Measurements from ENCODE around the gene GTPBP1. TPM values are rescaled to one million over a fixed set of nuclear protein-coding genes. Genes with fewer than 3 reads are reported as not detected.

The GTPBP1 gene
- total RNA-seq, 2 donors from 2014 or later = 29.8 to 34.3 TPM

DNA sequence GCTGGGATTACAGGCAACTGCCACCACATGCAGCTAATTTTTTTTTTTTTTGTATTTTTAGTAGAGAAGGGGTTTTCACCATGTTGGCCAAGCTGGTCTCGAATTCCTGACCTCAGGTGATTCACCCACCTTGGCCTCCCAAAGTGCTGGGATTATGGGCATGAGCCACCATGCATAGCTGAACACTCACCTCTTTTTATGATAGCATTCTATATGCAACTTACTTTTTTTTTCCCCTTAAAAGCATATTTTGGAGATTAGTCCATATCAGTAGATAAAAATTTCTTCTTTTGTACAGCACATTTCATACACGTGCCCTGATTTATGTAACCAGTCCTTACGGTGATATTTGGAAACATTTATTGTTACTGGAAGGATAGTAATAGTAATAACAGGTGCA lies 14.6 kb downstream of the GTPBP1 start:
- intact Hi-C loops (cut with DNase I) = no loop called here
- no peak for DNase-seq (ENCODE audit: low spot score)

DNA sequence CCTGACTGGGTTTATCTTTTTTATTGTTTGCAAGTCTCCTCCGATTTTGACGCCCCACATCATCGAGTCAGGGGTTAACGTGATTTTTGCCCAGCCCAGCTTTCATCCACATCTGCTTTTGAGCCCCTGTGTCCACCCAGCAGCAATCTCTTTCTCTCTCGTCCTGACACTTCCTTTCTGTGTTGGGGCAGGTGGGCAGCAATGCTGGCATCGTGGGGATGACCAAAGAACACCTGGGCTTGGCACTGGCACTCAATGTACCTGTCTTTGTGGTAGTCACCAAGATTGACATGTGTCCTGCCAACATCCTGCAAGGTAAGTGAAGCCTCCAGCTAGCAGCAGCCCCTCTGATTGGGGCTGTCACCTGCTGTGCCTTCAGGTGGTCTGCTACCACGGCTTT lies 15.8 kb downstream of the GTPBP1 start:
- DNase-seq (ENCODE audit: low spot score) = no peak
- intact Hi-C loops (cut with DNase I) = no loop called here

DNA sequence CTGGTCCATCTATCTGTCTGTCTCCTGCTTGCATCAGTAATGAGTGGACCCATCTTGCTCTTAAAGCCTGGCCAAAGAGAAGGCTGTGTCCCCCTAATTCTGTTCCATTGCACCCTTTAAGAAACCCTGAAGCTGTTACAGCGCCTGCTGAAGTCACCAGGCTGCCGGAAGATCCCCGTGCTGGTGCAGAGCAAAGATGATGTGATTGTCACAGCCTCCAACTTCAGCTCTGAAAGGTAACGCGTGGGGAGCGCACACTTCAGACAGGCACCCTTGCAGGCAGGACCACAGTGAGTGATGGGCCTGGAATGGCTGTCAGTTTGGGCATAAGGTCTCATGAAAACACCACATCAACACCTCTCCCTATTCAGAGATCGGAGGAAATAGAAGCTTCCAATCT lies 18.4 kb downstream of the GTPBP1 start:
- no peak for DNase-seq (ENCODE audit: low spot score)
- intact Hi-C loops (cut with DNase I) = no loop called here

DNA sequence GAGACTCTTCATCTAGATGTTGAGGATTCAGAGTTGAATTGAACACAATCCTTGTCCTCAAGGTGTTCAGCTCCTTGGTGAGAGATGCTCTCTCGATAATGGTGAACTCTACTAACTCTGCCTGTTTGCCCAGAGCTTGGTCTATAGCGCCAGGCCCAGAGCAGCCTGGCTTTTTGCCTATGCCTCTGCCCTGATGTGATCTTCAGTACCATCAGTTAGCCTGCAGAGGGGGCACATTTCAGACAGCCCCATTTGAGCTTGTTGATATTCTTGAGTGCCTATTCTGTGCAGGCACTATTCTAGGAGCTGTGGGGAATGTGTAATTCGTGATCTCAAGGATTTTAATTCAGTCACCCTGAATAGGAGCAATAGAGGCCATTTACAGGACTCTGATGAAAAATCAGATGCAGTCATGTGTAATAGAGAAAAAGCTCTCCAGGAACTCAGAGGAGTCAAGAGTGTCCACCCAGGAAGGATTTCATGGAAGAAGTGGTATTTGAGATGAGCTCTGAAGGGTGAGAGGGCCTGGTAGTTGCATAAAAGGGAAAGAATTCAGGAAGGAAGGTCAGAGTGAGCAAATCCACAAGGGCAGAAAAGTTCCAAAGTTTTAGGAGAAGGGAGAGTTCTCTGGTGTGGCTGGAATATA lies 19.3 kb downstream of the GTPBP1 start:
- intact Hi-C loops (cut with DNase I) = no loop called here
- DNase-seq (ENCODE audit: low spot score) = no peak

DNA sequence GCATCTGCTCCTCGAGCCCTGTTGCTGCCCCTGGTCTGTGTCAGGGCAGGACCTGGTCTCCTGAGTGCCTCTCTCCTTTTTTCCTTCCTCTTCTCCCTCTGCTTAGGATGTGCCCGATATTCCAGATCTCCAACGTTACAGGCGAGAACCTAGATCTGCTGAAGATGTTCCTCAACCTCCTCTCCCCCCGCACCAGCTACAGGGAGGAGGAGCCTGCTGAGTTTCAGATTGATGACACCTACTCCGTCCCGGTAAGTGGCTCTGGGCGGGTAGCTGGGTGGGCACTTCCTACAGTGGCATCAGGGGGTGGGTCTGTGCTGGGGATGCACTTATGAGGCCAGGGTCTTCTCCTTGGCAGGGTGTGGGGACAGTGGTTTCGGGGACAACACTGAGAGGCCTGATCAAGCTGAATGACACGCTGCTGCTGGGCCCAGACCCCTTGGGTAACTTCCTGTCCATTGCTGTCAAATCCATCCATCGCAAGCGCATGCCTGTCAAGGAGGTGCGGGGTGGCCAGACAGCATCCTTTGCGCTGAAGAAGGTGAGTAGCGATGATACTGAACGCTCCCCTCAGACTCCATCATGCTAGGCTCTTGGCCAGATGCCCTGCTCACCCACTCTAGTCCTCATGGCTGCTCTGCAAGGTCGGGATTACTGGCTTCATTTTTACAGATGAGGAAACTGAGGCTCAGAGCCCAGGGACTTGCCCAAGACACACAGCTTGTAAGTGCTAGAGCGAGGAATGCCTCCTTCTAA lies 20.3 kb downstream of the GTPBP1 start:
- intact Hi-C loops (cut with DNase I) = no loop called here
- DNase-seq (ENCODE audit: low spot score) = no peak

DNA sequence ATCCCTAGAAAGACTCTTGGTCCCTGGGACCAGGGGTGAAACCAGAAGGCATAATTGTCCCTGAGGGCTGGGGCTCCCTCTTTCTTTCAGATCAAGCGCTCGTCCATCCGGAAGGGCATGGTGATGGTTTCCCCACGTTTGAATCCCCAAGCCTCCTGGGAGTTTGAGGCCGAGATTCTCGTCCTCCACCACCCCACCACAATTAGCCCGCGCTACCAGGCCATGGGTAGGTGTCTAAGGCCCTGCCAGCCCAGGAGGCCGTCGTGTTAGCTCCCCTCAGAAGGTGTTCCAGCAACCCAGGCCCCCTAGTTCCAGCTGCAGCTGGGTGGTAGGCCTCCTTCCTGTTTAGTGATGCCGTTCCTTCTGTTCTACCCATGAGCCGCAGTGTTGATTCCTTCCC lies 21.4 kb downstream of the GTPBP1 start:
- intact Hi-C loops (cut with DNase I) = no loop called here
- DNase-seq (ENCODE audit: low spot score) = no peak

DNA sequence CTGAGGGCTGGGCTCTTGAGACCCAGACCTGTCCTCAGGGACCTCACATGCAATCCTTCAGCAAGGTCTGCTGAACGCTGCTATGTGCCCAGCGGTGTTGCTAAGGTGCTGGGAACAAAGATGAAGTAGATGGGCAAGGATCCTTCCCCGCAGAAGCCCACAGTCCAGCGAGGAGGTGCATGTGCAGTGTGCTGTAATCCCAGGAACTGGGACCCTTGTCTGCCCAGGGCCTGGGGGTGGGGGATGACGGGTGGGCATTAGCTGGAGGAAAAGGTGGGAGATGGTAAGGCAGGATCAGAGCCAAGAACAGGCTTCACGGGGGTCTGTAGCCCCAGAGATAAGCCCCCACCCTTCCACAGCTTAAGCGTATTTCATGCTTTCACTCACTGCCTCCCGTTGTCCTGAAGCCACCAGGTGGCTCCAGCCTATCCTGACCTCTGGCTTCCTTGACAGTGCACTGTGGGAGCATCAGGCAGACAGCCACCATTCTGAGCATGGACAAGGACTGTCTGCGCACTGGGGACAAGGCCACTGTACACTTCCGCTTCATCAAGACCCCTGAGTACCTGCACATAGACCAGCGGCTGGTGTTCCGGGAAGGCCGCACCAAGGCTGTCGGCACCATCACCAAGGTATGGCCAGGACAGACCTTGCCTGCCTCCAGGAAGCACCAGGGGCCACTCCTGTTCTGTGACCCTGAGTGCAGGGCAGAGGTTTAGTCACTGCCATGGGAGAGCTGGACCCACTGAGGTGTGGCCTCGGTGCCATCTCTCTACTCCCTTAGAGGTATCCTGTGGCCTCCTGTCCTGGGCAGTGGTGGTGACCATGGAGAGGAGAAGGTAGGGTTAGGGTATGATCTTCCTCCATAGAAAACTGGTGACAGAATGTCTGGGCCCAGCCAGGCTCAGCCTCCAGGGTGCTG lies 22.0 kb downstream of the GTPBP1 start:
- intact Hi-C loops (cut with DNase I) = no loop called here
- DNase-seq (ENCODE audit: low spot score) = no peak

DNA sequence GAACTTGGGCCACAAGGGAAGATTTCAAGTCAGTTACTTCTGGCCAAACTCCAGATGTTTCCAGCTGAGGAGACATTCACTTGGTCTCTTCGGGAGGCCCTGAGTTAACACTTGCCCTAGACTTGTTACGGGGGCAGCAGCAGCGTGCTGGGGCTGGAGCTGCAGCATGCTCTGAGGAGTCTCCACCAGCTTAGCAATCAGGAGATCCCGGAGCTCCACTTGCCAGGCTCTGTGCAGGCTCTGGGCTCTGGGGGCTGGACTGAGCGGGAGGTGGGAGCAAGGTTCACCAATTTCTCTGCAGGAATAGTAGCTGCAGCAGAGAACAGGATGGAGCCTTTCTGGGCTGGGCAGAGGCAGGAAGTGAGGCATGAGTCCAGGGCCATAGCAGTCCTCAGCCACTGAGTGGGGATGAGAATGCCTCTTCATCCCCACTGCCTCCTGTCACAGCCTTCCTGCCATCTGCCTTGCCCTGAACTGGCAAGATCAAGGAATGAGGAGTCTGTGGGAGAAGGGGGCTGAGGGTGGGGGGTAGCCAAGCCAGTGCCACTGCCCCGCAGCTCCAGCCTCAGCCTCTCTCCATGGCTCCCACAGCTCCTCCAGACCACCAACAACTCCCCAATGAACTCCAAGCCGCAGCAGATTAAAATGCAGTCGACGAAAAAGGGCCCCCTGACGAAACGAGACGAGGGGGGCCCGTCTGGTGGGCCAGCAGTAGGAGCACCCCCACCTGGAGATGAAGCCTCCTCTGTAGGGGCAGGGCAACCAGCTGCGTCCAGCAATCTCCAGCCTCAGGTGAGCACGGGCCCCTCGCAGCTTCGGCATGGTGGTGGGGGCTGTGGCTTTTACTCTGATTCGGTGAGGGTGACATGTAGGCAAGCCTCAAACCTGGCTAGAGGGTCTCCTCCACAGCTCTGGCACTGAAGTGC lies 23.4 kb downstream of the GTPBP1 start:
- peak; percentile 57 for DNase-seq (ENCODE audit: low spot score)
- intact Hi-C loops (cut with DNase I) = no loop called here

DNA sequence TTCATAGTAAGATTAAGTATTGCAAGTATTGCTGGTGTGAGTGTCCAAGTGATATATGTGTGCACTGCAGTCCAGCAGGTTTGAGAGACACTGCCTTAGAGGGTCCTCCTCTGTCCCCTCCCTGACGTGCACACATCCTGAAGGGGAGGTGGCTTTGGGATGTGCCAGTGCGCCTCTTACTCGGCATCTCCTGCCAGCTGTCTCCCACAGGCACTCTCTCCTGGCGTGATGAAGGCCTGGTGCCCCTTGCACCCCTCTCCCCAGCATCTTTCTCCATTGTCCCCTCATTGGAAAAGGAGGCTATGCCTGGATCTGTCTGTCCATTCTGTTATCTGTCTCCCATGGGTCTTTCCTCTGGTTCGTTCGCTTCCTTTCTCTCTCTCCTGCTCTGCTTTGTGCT lies 24.2 kb downstream of the GTPBP1 start:
- no peak for DNase-seq (ENCODE audit: low spot score)
- intact Hi-C loops (cut with DNase I) = no loop called here

DNA sequence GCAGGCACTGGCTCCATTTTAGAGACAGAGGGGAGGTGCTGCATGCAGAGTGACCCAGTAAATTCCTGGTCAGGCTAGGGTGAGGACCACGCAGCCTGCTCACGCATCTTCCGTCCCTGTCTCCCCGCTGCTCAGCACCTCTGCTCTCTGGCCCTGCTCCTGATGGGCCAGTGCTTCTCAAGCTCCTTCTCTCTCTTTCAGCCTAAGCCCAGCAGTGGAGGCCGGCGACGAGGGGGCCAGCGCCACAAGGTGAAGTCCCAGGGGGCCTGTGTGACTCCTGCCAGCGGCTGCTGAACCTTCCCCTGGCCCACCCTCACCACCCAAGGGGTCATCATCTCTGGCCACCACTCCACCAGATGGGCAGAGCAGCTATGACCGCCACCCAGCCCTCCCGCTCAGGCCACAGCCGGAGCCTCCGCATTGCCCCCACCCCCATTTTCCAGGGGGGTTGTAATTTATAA lies 24.7 kb downstream of the GTPBP1 start:
- DNase-seq (ENCODE audit: low spot score) = peak; percentile 65

DNA sequence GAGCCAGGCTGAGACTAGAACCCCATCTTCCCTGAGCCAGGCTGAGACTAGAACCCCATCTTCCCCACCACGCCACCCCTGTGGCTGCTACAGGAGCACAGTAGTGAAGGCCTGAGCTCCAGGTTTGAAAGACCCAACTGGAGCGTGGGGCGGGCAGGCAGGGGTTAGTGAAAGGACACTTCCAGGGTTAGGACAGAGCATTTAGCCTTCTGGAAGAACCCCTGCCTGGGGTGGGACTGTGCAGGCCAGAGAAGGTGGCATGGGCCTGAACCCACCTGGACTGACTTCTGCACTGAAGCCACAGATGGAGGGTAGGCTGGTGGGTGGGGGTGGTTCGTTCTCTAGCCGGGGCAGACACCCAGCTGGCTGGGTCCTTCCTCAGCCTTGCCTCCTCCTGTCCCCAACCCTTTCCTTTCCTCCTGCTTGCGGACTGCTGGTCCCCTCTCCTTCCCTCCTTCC lies 26.0 kb downstream of the GTPBP1 start:
- peak; percentile 45 for DNase-seq (ENCODE audit: low spot score)
- intact Hi-C loops (cut with DNase I) = no loop called here

More for the DNA sequence above, 24.7 kb downstream of the GTPBP1 start:
- intact Hi-C loops (cut with DNase I) = no loop called here

DNA sequence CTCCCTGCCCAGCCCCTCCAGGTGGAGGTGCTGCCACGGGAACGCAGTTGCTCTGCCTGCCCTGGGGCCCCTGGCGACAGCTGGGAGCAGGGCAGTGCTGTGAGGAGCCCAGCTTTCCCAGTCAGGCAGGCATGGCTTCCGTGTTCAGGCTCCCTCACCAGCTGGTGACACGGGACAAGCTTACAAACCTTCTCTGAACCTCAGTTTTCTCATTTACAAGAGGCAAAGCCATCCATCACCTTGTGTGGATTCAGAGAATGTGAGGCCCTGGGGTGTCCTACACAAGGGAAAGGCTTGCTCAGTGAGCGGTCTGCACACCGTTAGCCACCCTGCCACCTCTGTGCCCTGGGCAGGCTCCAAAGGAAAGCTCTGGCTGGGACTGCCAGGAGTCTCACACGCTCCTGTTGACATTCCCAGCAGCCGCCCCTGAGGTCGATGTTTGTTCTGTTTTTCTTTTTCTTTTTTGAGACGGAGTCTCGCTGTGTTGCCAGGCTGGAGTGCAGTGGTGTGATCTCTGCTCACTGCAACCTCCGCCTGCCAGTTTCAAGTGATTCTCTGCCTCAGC lies 26.6 kb downstream of the GTPBP1 start:
- intact Hi-C loops (cut with DNase I) = no loop called here
- DNase-seq (ENCODE audit: low spot score) = peak; percentile 74

DNA sequence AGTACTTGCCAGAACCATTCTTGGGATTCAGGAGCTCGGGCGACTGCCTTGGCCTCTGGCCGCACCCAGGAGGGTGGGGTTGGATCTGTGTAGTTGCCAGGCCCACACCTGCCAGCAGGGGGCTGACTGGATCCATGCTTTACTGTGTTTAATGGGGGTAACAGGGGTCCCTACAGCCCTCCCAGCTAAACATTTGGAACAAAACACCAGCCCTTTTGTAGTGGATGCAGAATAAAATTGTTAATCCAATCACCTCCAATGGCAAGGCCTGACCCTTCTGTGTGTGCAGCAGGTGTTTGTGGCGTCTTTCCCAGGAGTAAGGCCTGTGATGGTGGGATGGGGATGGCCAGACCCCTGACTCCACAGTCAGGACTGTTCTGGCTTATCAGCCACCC lies 27.6 kb downstream of the GTPBP1 start:
- DNase-seq (ENCODE audit: low spot score) = peak; percentile 76
- intact Hi-C loops (cut with DNase I) = no loop called here

DNA sequence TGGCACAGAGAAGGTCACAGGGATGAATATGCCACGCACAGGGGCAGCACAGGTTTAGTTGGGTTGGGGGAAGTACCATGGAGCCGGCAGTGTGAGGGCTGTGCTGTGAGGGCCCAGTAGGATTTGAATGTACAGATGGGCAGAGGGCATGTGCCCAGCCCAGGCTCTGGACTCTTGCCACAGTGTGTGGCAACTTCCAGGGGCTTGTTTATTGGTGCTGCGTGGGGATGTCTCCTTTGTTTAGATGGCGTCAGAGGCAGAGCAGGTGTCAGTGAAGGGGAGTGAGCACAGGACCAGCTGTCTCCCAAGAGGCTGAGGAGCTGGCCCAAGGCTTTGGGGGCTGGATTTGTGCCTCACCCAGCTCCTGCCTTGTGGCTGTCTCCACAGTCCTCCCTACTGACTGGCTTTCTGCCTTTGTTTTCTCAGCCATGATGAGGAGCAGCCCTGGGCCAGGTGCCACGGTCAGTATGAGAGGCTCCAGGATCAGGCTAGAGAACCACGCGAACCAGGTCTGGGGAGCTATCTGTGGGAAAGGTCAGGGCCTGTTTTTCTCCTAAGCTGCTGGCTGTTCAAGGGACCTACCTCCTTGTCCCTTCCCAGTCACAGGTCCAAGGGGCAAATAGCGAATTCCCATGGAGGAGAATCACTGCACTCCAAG lies 28.1 kb downstream of the GTPBP1 start:
- peak; percentile 81 for DNase-seq (ENCODE audit: low spot score)
- intact Hi-C loops (cut with DNase I) = no loop called here

DNA sequence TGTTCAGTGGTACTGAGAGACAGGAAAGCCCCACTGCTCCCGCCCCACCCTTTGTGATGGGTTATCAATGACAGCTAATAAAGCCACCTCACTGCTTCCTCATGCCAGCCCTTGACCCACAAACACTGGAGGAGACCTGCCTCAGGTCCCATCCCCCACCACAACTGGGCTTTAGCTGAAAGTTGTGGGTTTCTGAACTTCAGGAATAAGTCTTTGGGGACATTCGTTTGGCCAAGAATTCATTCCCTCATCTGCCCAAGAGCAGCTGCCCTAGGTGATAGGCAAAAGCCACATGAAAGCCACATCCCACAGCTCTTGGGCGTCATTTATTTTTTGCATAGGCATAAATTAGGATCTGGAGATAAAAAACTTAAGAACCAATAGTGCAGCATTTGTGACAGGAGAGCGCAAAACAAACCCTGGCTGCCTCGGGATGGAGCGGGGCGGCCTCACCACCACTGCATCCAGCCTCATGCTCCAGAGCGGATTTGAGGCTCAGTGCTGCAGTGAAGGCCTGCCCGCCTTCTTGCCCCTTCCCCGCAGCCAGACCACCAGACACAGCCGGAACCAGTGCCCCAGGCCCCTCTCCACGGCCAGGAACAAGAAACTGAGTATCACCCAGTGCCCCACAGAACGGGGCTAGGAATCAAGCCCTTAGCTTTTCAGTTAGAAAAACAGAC lies 28.8 kb downstream of the GTPBP1 start:
- intact Hi-C loops (cut with DNase I) = no loop called here
- DNase-seq (ENCODE audit: low spot score) = peak; percentile 64

DNA sequence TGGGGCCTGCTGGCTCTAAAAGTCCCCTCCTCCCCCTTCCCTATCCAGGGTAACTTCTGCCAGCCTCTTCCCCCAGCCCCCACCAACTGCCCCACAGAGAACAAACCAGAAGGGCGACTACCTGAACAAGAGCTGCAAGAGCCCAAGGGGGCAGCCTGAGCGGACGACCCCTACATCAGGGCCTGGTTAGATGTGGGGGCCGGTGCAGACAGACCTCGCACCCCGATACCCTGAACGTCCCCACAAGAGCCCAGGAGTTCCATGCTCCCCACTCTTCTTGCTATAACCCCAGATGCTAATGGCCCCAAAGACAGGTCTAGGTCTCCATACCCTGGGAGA lies 29.4 kb downstream of the GTPBP1 start:
- intact Hi-C loops (cut with DNase I) = no loop called here
- no peak for DNase-seq (ENCODE audit: low spot score)

DNA sequence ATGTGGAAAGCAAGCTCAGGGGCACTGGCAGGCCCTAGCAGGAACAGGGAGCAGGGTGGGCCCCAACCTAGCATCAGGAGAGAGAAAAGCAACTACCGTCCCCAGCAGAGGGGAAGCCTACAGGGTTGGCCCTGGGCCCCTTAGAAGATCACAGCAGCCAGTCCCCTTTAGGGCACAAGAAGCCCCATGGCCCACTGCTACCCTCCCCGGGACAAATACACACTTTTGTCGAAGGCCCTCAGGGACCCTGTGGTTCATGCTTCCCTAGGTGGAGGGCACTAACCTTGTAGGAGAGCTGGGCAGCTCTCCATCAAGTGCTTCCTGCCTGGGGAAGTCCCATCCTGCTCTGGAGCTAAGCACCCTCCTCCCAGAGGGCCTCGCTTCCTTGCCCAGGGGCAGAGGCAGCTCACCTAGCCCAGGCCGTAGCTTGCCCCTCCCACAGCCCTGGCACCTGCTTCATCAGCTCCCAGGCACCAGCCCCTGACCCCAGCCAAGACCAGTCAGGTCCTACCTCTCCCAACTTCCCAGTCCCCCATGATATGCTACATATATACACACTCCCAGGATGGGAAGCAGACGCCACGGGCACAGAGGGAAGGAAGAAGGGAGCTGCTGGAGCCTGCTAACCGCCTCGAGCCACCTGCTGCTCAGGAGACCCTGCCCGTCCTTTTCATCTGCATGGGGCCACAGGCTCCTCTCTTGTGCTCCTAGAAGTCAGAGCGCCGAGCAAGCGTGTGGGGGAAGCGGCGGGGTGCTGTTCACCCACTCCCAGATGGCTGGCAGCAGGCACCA lies 29.9 kb downstream of the GTPBP1 start:
- no peak for DNase-seq (ENCODE audit: low spot score)
- intact Hi-C loops (cut with DNase I) = no loop called here
